ENCODE results near the gene AS3MT. TPM values are rescaled to one million over a fixed set of nuclear protein-coding genes. Genes with fewer than 3 reads are reported as not detected.
A peak's percentile ranks its signal among the peaks of the same experiment; 100 is the strongest.

The AS3MT gene
- polyA plus RNA-seq, 1 experiment = 3.0 TPM

GRCh38 chr10:102863660-102864059 lies 5.6 kb upstream of the AS3MT start:
- Histone ChIP-seq H3K4me3 (ENCODE audit: low read depth, low read length) (no peak overlapping the region), H3K36me3 (ENCODE audit: control insufficient read depth, insufficient read depth, low read length) (no peaks in the 10 kb centered on the region; the same call in 1 of the 2 replicates), H3K27me3 (ENCODE audit: control insufficient read depth, insufficient read depth, low read length) (no peaks in the 10 kb centered on the region)
- CTCF ChIA-PET = interaction anchor here (1.0 to 2.1 kb wide), 2 partner anchors 29 to 38 kb away, joined by 3 to 5 read pairs; no protein-coding TSS in a partner anchor
- TF ChIP-seq CTCF (IDR thresholded peaks at IDR 0.05; ENCODE audit: insufficient read depth, low read depth, low read length) = no peak
- DNase-seq (ENCODE audit: low read depth) = no peak
- POLR2A ChIA-PET = no interaction called here

- ChIA-PET CTCF (interaction anchor here (1.3 kb wide), 1 partner anchor 30 kb away, joined by 4 read pairs; no protein-coding TSS in a partner anchor), POLR2A (no interaction called here)
- DNase-seq (ENCODE audit: low read depth) = no peak
- no peak for TF ChIP-seq CTCF (IDR thresholded peaks at IDR 0.05; ENCODE audit: insufficient read depth, low read depth, low read length)
- Histone ChIP-seq H3K27me3 (ENCODE audit: control insufficient read depth, insufficient read depth, low read length) (no peaks in the 10 kb centered on the region), H3K4me3 (ENCODE audit: low read depth, low read length) (no peak overlapping the region), H3K36me3 (ENCODE audit: control insufficient read depth, insufficient read depth, low read length) (no peaks in the 10 kb centered on the region; the same call in 1 of the 2 replicates)
Measured at GRCh38 chr10:102865620-102866019, 3.6 kb upstream of the AS3MT start.

GRCh38 chr10:102868911-102869257 lies 386 bp upstream of the AS3MT start:
- H3K4me3 ChIP-seq (ENCODE audit: low read depth, low read length) = peak overlapping the region; percentile 60
- POLR2A ChIA-PET = no interaction called here
- no peak for DNase-seq (ENCODE audit: low read depth)
- TF ChIP-seq CTCF (IDR thresholded peaks at IDR 0.05; ENCODE audit: insufficient read depth, low read depth, low read length) = no peak
- no peaks in the 10 kb centered on the region for H3K36me3 ChIP-seq (ENCODE audit: control insufficient read depth, insufficient read depth, low read length)
- CTCF ChIA-PET = interaction anchor here (0.7 to 1.6 kb wide), 3 partner anchors 33 to 610 kb away, joined by 3 read pairs; partner anchors contain the start of gene CALHM3
- no peaks in the 10 kb centered on the region for H3K27me3 ChIP-seq (ENCODE audit: control insufficient read depth, insufficient read depth, low read length)

- ChIA-PET CTCF (interaction anchor here (0.9 to 1.6 kb wide), 2 partner anchors 31 to 35 kb away, joined by 3 read pairs; no protein-coding TSS in a partner anchor), POLR2A (no interaction called here)
- no peak for TF ChIP-seq CTCF (IDR thresholded peaks at IDR 0.05; ENCODE audit: insufficient read depth, low read depth, low read length)
- Histone ChIP-seq H3K36me3 (ENCODE audit: control insufficient read depth, insufficient read depth, low read length) (no peaks in the 10 kb centered on the region), H3K4me3 (ENCODE audit: low read depth, low read length) (peak overlapping the region; percentile 60), H3K27me3 (ENCODE audit: control insufficient read depth, insufficient read depth, low read length) (no peaks in the 10 kb centered on the region)
- DNase-seq (ENCODE audit: low read depth) = no peak
Measured at GRCh38 chr10:102870221-102870620, 951 bp downstream of the AS3MT start.

GRCh38 chr10:102872163-102872562 lies 2.9 kb downstream of the AS3MT start:
- TF ChIP-seq CTCF (IDR thresholded peaks at IDR 0.05; ENCODE audit: insufficient read depth, low read depth, low read length) = no peak
- Histone ChIP-seq H3K36me3 (ENCODE audit: control insufficient read depth, insufficient read depth, low read length) (no peaks in the 10 kb centered on the region), H3K4me3 (ENCODE audit: low read depth, low read length) (no peak overlapping the region), H3K27me3 (ENCODE audit: control insufficient read depth, insufficient read depth, low read length) (no peaks in the 10 kb centered on the region)
- no peak for DNase-seq (ENCODE audit: low read depth)
- ChIA-PET CTCF (interaction anchor here (1.4 kb wide), 2 partner anchors 10 to 154 kb away, joined by 3 read pairs; no protein-coding TSS in a partner anchor), POLR2A (no interaction called here)
